Neural cell (in vitro differentiated cells): ENCODE data around the gene MTG1. TPM values are rescaled to one million over a fixed set of nuclear protein-coding genes. Genes with fewer than 3 reads are reported as not detected.

Source experiments
- H2AFZ ChIP-seq: fragments of 200-600, 300-800 bp; sonication (generic), shearing (Covaris generic); 2 replicates; pipeline ENCODE4 v1.6.0; 2014; ENCODE audit warnings: low read depth, mild to moderate bottlenecking, antibody characterized with exemption, low read length, moderate library complexity
- H3F3A ChIP-seq: fragments of 200-600 bp; shearing (Covaris generic); 2 replicates; pipeline ENCODE4 v1.6.1; 2016; ENCODE audit warnings: mild to moderate bottlenecking, moderate library complexity, mixed read lengths, antibody characterized with exemption, low read length; ENCODE audit not compliant: insufficient read depth, poor library complexity, severe bottlenecking
- H3K27ac ChIP-seq: fragments of 200-600, 300-800 bp; sonication (generic), shearing (Covaris generic); 2 replicates; pipeline ENCODE4 v1.5.1; 2014; ENCODE audit warnings: mild to moderate bottlenecking, low read length, moderate library complexity
- H3K27me3 ChIP-seq: fragments of 300-800, 200-600 bp; sonication (generic), shearing (Covaris generic); 2 replicates; pipeline ENCODE4 v1.6.0; 2014; ENCODE audit warnings: mild to moderate bottlenecking, low read depth, low read length, moderate library complexity; ENCODE audit not compliant: insufficient read depth
- H3K36me3 ChIP-seq: fragments of 300-800, 200-600 bp; sonication (generic), shearing (Covaris generic); 2 replicates; pipeline ENCODE4 v1.5.1; 2014; ENCODE audit warnings: mild to moderate bottlenecking, antibody characterized with exemption, low read length, moderate library complexity; ENCODE audit not compliant: insufficient read depth
- H3K4me2 ChIP-seq: fragments of 300-800, 200-600 bp; sonication (generic), shearing (Covaris generic); 2 replicates; pipeline ENCODE4 v1.6.0; 2014; ENCODE audit warnings: mild to moderate bottlenecking, low read length
- H3K4me3 ChIP-seq: fragments of 300-800, 200-600 bp; sonication (generic), shearing (Covaris generic); 2 replicates; pipeline ENCODE4 v1.5.1; 2014; ENCODE audit warnings: mild to moderate bottlenecking, low read length, moderate library complexity
- H3K79me2 ChIP-seq: fragments of 200-600 bp; shearing (Covaris generic); replicated peaks from 2 replicates; pipeline ENCODE4 v1.6.0; 2014; ENCODE audit warnings: mild to moderate bottlenecking, low read length, moderate library complexity; ENCODE audit not compliant: insufficient read depth
- H3K9ac ChIP-seq: fragments of 300-800, 200-600 bp; sonication (generic), shearing (Covaris generic); 2 replicates; pipeline ENCODE4 v1.6.1; 2016; ENCODE audit warnings: mild to moderate bottlenecking, low read length, mixed read lengths
- H3K9me2 ChIP-seq: fragments of 200-600 bp; shearing (Covaris generic); 2 replicates; pipeline ENCODE4 v1.6.1; 2016; ENCODE audit warnings: mild to moderate bottlenecking, low read length, mixed read lengths; ENCODE audit not compliant: insufficient read depth
- H3K9me3 ChIP-seq: fragments of 200-600, 300-800 bp; sonication (generic), shearing (Covaris generic); 2 replicates; pipeline ENCODE4 v1.6.1; 2016; ENCODE audit warnings: mild to moderate bottlenecking, mixed run types, low read length, moderate library complexity, mixed read lengths
- H4K20me1 ChIP-seq: fragments of 200-600 bp; shearing (Covaris generic); 2 replicates; pipeline ENCODE4 v1.6.1; 2016; ENCODE audit warnings: mild to moderate bottlenecking, mixed run types; ENCODE audit not compliant: insufficient read depth
- CTCF ChIP-seq: fragments of 450-650 bp; IDR thresholded peaks from 2 replicates; pipeline ENCODE4 v1.5.1; 2014; ENCODE audit warnings: antibody characterized with exemption, mild to moderate bottlenecking, moderate library complexity; ENCODE audit not compliant: poor library complexity, severe bottlenecking
- EP300 ChIP-seq: fragments of 450-650 bp; conservative IDR thresholded peaks from 2 replicates; pipeline ENCODE4 v1.6.1; 2014; ENCODE audit warnings: antibody characterized with exemption, mild to moderate bottlenecking, moderate library complexity; ENCODE audit not compliant: poor library complexity, severe bottlenecking
- EZH2 ChIP-seq: fragments of 200-600, 300-800 bp; shearing (Covaris generic), sonication (generic); IDR thresholded peaks from 2 replicates; pipeline ENCODE4 v1.6.1; 2014; ENCODE audit warnings: antibody characterized with exemption, low read length, borderline replicate concordance, mild to moderate bottlenecking; ENCODE audit not compliant: insufficient read depth, poor library complexity, severe bottlenecking
- MXI1 ChIP-seq: fragments of 450-650 bp; conservative IDR thresholded peaks from 2 replicates; pipeline ENCODE4 v1.6.1; 2014; ENCODE audit warnings: antibody characterized with exemption, mild to moderate bottlenecking; ENCODE audit not compliant: poor library complexity, severe bottlenecking
- POLR2AphosphoS5 ChIP-seq: IDR thresholded peaks from 2 replicates; pipeline ENCODE4 v1.6.1; 2012
- RAD21 ChIP-seq: fragments of 450-650 bp; conservative IDR thresholded peaks from 2 replicates; pipeline ENCODE4 v1.6.1; 2014; ENCODE audit warnings: antibody characterized with exemption, mild to moderate bottlenecking, moderate library complexity
- REST ChIP-seq: IDR thresholded peaks from 2 replicates; pipeline ENCODE4 v1.6.1; 2012; ENCODE audit warnings: borderline replicate concordance
- SMC3 ChIP-seq: fragments of 450-650 bp; conservative IDR thresholded peaks from 2 replicates; pipeline ENCODE4 v1.6.1; 2014; ENCODE audit warnings: antibody characterized with exemption, mild to moderate bottlenecking, moderate library complexity; ENCODE audit not compliant: poor library complexity
- TAF1 ChIP-seq: IDR thresholded peaks from 2 replicates; pipeline ENCODE4 v1.6.1; 2012; ENCODE audit warnings: low read depth
- polyA plus RNA-seq: library from polyadenylated mRNA; depleted of rRNA; stranded (reverse); fragments of >200 nt; gene quantifications from 2 replicates; pipeline ENCODE4 v1.2.3, GENCODE V29; 2014

The MTG1 gene
- polyA plus RNA-seq, 1 donor from 2014 or later, result 52.3 TPM

GRCh38 chr10:133405844-133406527, 12.0 kb downstream of the MTG1 start:
- Histone ChIP-seq H2AFZ (no peak overlapping the region), H3K4me3 (no peak overlapping the region), H3K79me2 (peaks cover 30% of the 10 kb centered on the region), H3F3A (no peaks in the 10 kb centered on the region), H3K27me3 (no peaks in the 10 kb centered on the region), H3K9me2 (no peaks in the 10 kb centered on the region), H3K9ac (no peak overlapping the region), H4K20me1 (no peaks in the 10 kb centered on the region), H3K27ac (no peak overlapping the region), H3K4me2 (no peak overlapping the region), H3K36me3 (peaks cover 15% of the 10 kb centered on the region), H3K9me3 (no peaks in the 10 kb centered on the region)
- TF ChIP-seq TAF1 (no peak), RAD21 (no peak), EZH2 (no peak), SMC3 (no peak), REST (no peak), CTCF (no peak), POLR2AphosphoS5 (no peak), EP300 (no peak)

- H3F3A ChIP-seq, result no peaks in the 10 kb centered on the region
These were observed 17.8 kb downstream of the MTG1 start for GRCh38 chr10:133411523-133412380.

More at GRCh38 chr10:133411523-133412380, 17.8 kb downstream of the MTG1 start:
- Histone ChIP-seq H3K79me2 (peaks cover 23% of the 10 kb centered on the region), H4K20me1 (no peaks in the 10 kb centered on the region), H3K9ac (no peak overlapping the region), H3K27ac (no peak overlapping the region), H3K36me3 (peaks cover 19% of the 10 kb centered on the region), H3K4me2 (no peak overlapping the region), H3K9me2 (no peaks in the 10 kb centered on the region), H3K4me3 (no peak overlapping the region), H3K27me3 (no peaks in the 10 kb centered on the region), H2AFZ (no peak overlapping the region), H3K9me3 (no peaks in the 10 kb centered on the region)
- TF ChIP-seq TAF1 (no peak), SMC3 (no peak), EP300 (no peak), RAD21 (no peak), MXI1 (no peak)
